HG02870 (cell line): ENCODE results near the gene ABCC9.

Experiments
- ATAC-seq: cut with Tn5 transposase; IDR thresholded peaks from one replicate; pipeline ENCODE4 v1.9.1; 2021; ENCODE audit warnings: mild to moderate bottlenecking, moderate library complexity; ENCODE audit not compliant: unreplicated experiment

ABCC9 gene

DNA sequence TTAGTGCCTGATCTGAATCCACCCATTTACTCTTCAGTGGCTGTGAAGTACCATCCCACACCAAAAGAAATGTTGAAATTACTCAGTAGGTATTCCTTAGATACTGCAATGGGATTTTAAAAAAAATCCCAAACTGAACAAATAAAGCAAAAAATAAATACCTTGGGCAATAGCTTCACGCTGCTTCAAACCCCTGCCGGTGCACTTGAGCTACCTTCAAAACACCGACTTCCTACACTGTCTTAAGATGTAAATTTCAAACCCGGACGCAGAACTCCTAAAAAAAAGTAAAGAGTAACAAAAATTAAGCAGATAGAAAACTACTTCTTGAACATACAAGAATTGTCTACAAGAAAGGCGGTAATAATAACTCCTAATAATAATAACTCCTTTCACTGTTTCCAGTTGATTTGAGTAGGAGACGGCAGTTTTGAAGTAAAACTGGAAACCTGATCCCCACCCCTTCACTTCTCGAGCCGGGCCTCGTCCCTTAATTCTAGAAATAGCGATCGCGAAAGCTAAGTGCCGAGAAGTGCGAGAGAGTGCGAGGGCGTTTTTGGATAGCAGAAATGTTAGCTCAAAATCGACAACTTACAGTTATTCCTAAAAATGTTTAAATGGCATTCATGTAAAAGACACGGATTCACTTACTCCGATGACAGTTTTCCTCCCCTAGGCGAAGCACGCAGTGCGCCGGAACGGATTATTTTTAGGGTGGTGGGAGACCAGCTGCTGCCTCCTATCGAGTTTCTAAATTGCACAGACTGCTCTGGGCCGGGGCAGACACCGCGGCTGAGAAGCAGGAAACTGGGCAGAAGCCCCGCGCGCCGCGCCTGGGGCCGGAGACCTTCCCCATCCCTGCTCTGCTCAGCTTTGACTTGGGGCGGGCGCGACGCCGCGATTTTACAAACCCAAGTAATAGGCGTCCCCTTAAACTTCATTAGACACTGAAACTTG, at the start of gene ABCC9:
Gene ABCC9 (minus strand): TSS at position 878 of the 957 bp plus-strand sequence. CDS start 4,752 bp downstream, outside the sequence.
- no peak for ATAC-seq

DNA sequence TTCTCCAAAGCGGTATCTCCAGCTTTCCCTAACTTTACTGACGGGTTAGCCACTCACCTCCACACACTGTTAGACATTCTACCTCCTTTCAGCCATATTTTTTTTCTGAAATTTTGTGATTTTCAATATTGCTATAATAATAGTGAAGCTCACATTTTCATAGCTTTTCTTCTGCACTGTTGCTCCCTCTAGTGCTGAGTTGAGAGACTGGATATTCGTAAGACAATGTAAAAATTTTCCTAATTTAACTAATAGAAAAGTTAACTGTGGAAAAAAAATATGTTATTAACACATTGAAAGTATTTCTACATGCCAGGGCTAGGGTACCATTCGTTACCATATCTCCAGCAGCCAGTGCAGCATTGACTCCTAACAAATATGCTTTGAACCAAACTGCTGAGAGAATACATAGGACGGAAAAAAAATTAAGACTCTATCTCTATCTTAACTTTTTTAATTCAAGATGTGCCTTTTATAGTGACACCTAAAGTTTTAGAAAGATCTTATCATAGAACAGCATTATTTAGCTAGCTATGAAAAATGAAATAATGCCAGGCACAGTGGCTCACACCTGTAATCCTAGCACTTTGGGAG, 48.7 kb upstream of the ABCC9 start:
- ATAC-seq, result no peak

DNA sequence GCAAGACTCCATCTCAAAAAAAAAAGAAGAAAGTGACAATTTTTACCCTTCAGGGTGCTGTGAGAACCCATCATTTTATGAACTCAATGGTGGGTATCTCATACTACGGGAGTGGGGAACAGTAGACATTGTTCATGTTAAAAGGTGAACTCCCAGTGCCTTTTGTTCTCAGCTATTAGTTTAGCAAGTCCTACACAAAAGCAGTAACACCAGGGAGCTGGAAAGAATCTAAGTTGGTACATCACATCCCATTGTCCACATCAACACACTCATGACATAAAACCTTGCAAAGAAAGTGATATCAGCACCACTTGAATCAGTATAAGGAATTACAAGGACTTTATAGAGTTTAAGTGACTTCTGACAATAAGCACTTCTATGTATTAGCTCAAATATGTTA, 47.4 kb upstream of the ABCC9 start:
- ATAC-seq, result no peak

DNA sequence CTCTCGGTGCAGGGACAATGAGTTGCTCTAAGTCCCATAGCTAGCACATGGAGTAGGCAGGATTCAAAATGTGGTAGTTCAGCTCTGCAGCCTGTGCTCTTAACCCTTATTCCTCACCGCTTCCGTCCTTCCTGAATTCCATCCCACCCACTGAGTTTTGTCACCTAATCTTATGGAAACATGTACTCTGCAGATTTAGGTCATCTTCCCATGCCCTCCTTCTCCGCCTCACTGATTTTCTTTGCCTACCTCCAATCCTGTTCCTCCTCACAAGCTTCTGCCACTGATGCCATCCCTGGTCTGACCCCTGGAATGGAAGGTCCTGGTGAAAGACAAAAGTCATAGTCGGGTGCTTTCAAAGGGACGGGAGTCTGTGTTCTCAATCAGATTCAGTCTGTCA, 46.5 kb upstream of the ABCC9 start:
- ATAC-seq, result no peak

DNA sequence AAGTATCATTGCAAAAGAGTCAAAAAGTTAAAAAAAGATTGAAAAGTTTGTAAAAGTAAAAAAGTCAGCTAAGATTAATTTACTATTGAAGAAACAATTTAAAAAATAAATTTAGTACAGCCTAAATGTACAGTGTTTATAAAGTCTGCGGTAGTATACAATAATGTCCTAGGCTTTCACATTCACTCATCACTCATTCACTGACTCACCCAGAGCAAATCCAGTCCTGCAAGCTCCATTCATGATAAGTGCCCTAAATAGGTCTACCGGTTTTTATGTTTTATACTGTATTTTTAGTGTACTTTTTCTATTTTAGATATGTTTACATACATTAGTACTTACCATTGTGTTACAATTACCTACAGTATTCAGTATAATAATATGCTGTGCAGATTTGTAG, 43.9 kb upstream of the ABCC9 start:
- ATAC-seq, result no peak

DNA sequence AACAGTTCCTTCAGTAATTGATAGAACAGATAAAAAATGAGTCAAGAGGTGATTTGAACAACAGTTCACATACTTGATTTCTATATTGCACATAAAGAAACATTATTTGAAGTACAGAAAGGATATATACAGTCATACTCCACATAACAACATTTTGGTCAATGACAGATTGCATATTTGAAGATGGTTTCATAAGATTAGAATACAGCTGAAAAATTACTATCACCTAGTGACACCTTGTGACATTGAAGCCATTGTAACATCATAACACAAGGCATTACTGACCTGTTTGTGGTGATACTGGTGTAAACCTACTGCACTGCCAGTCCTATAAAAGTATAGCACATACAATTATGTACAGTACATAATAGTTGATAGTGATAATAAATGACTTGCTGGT, 43.1 kb upstream of the ABCC9 start:
- ATAC-seq, result no peak

DNA sequence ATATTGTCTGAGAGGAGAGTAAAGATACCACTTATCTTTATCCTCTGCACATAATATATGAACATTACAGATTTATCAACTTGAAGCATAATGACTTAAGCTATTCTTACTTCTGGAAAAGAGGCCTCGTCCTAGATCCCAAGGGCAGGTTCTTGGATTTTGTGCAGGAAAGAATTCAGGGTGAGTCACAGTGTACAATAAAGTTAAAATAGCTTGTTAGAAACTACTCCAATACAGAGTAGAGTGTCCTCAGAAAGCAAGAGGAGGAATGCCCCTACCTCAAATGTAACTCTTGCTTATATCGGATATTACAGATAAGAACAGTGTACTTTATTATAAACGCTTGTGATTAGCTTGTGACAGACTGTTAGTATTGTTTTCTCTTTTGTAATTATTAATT, 41.9 kb upstream of the ABCC9 start:
- no peak for ATAC-seq

DNA sequence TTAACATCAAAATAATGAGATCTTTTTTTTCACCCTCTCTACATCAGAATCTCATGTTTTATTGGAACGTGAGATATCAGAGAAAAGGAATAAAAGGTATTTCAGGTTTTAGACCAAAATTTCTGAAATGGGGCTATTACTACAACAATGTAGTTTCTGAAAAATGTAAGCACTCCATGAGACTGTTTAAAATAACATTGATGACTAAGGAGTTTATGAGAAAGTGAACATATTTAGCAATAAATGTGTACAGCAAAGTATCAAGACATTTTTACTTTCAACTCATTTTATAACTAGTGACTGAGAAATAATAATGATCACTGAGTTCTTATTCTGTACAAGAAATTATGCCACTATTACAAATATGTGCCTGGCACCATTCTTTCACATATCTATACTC, 39.3 kb upstream of the ABCC9 start:
- ATAC-seq, result no peak

DNA sequence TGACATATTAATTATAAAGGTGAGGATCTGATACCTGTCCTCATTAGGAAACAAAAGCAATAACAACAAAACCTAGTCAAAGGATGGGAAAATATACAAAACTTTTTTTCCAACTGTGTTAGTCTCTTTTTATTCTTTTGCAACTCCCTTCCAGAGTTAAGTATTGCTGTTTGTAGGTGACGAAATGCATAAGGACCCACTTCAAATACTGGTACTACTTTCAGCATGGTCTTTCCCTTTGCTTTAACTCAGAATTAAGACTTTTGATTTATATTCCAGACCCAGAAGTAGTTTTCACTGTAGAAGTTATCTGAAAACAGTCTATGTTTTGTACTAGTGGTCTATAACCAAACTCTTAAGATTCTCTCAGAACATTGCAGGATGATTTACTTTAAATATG, 34.1 kb upstream of the ABCC9 start:
- no peak for ATAC-seq

DNA sequence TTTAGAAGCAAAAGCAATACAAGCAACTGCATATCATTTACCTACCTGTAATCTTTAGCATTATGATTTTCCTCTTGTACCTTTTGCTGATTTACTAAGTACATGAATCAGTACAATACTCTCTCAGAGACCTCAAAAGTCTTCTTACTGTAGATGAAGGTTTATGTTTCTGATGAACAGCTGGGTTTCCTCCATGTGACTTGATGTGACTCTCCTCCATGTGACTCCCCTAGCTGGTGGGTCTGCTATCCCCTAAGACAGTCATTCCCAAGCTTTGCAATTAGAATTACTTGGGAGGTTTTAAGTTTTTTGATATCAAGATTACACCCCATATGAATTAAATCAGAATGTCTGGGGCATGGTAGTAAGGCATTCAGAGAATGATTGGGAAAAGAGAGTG, 32.0 kb upstream of the ABCC9 start:
- no peak for ATAC-seq

DNA sequence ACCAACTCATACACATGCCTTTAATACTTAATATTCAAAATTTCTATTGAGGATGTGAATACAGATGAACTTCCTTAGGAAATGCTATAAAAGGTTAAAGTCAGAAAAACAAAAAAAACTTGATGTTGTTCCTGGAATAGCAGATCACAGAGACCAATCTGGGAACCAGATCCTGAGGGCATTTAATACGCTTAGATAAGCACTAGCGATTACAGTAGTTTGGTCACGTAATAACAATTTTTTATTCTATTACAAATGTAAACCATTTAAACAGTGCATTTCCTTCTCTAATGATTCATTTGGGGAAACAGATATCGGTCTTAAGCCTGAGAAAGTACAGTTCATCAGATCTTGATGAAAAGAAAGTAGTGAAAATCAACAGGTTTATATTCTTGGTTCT, 30.8 kb upstream of the ABCC9 start:
- no peak for ATAC-seq

DNA sequence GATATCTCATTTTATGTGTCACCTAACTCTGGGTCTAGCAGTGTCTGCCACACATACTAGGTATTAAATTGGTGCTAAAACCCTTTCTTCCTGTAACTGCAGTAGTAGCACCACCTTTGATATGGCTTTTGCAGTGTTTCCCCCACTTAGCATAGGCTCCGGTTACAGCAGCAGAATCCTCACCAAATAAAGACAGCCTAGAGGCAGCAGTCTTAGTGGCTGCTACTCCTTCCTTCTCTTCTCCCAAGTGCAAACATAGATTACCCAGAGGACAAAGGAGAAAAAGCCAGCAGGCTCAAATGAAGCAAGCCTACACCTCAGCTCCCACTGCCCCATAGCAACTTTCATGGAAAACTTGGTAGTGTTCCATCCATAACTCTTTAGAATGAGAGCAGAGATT, 30.1 kb upstream of the ABCC9 start:
- no peak for ATAC-seq

DNA sequence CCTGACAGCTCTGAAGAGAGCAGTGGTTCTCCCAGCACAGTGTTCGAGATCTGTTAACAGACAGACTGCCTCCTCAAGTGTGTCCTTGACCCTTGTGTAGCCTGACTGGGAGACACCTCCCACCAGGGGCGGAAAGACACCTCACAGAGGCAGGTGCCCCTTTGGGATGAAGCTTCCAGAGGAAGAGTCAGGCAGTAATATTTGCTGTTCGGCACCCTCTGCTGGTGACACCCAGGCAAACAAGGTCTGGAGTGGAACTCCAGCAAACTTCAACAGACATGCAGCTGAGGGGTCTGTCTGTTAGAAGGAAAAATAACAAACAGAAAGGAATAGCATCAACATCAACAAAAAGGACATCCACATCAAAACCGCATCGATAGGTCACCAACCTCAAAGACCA, 21.6 kb upstream of the ABCC9 start:
- ATAC-seq, result no peak

DNA sequence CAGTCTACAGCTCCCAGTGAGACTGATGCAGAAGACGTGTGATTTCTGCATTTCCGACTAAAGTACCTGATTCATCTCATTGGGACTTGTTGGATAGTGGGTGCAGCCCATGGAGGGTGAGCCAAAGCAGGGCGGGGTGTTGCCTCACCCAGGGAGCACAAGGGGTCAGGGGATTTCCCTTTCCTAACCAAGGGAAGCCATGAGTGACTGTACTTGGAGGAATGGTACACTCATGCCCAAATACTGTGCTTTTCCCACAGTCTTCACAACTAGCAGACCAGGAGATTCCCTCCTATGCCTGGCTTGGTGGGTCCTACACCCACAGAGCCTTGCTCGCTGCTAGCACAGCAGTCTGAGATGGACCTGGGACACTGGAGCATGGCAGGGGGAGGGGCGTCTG, 21.0 kb upstream of the ABCC9 start:
- ATAC-seq, result no peak

DNA sequence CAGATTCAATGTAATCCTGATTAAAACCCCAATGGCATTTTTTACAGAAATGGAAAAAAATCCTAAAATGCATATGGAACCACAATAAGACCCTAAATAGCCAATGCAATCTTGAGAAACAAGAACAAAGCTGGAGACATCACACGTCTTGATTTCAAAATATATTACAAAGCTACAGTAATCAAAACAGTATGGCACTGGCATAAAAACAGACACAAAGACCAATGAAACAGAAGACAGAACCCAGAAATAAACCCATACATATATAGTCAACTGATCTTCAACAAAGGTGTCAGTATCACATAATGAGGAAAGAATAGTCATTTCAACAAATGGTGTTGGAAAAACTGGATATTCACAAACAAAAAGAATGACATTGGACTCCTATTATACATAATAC, 9.4 kb upstream of the ABCC9 start:
- no peak for ATAC-seq

DNA sequence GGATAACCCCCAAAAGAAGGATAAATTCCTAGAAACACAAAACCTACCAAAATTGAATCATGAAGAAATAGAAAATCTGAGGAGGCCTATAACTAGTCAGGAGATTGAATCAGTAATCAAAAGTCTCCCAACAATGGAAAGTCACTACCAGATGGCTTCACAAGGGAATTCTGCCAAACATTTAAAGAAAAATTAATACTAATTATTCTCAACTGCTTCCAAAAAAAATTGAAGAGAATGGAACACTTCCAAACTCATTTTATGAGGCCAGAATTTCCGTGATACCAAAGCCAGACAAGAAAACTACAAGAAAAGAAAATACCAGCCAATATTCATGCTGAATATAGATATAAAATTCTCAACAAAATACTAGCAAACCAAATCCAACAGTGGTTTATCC, 7.8 kb upstream of the ABCC9 start:
- ATAC-seq, result no peak

DNA sequence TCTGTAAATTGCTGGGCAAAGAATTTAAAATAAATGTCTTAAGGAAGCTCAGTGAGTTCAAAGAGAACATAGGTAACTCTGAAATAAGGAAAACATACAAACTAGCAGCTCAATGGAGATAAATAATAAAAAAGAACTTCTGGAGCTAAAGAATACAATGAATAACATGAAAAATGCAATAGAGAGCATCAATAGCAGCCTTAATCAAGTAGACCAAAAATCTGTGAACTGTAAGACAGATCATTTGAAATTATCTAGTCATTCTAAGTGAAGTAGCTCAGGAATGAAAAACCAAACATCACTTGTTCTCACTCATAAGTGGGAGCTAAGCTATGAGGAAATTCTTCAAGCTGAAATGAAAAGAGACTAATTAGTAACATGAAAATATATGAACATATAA, 5.8 kb upstream of the ABCC9 start:
- no peak for ATAC-seq

DNA sequence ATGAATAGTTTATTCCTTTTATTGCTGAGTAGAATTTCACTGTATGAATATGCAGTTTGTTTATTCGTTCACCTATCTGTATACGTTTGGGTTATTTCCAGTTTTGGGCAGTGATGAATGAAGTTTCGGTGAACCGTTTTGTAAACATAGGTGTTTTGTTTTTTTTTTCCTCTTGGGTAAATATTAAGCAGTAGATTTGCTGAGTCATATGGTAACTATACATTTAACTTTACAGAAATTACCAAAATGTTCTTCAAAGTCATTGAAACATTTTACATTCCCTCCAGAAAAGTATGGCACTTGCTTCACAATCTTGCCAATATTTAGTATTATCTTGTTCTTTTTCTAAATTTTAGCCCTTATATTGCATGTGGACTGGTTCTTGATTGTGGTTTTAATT, 3.8 kb upstream of the ABCC9 start:
- ATAC-seq, result no peak

DNA sequence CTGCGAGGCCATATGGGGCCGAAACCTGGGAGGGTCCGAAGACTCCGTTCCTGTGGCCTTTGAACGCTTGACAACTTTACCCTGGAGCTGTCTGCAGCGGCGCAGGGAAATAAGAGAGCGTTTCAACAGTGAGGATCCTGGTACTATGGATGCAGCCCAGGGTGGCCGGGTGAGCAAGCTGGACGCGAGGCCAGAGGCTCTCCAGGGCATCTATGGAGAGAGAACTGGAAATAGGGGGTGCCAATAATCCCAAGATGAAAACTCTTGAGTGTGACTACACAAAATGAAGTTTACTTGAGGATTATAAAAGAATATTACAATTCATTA, 1.1 kb upstream of the ABCC9 start:
- ATAC-seq, result no peak

DNA sequence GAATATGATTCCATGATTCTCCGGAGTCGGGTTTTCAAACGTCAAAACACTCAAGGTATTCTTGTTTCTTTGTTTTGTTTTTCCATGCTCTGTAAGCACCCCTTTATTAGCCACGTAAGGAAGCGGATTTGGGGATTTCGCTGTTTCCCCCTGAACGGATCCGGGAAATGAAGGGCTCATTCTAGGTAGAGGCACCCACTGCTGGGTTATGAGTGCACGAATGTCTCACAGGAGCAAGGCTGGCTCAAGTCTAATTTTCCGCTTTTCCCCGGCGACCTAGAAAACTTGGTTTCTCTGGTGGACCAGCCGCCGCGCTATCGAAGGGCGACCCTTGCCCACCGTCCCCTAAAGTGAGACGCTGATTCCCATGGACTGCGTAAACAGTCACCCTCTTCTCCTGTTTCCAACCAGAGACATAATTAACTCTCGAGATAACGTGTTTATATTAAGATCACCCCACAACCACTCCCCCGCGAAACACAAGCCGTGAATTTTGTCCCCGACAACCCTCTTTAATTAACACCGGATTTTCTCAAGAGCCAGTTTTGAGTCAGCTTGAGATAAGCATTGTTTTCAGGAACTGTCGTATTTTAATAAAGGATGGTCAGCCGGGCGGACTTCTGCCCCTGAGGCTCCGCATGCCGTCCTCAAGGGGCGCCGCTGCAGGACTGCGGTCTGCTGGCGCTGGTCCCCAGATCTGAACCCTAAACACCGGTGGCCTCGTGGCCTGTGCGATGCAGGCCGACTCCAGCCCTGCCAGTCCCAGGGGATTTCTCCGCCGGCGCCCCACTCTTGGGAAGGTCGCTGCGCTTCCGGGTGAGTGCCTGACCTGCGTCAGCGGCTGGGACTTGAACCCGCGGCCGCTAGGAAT, 515 bp upstream of the ABCC9 start:
- ATAC-seq, result no peak

DNA sequence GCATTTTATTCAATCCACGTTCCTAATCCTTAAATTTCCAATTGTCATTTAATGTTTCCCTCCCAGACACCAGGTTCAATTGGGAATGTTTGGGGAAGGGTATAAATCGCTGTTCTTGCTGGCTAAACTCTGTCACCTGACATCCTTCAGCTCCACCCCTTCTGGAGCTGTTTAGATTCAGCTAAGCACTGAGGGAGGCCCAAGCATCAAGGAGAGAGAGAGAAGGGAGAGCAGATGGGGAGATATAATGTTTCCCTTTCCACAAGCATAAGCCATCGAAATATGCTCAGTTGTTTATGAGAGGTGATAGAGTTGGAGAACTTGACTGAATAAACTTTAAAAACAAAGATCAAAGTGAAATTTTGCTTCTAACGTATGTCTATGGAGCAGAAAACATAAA, 1.8 kb downstream of the ABCC9 start:
- ATAC-seq, result no peak

DNA sequence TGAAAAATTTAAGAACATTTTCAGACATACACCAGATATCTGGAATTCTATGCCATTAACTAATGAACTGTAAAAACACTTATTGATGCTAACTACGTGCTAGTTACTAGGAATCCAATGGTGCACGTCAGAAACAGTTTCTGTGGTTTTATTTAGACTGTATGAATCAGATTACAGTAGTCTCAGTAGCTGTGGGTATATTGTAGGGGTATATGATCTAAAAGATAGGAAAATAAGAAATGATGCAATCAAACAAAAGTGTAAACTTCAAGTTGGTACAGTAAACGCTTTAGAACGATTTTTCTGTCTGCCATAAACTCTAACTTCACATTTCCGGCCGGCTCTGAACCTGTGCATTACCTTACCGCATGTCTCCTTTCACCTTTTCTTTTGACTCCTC, 2.3 kb downstream of the ABCC9 start:
- no peak for ATAC-seq
